CD4-positive, alpha-beta T cell treated with Interleukin-15 for 4 hours (primary cell): ENCODE data around the gene SNAP47.
"Not testable (repeated sequence)": the region's sequence is repeated elsewhere in the genome, so short reads cannot be mapped to it uniquely, and the experiment has no call there.

Experiments
- DNase-seq: peaks from one replicate; pipeline ENCODE4 v3.0.0-alpha.2; 2020; ENCODE audit warnings: low spot score

SNAP47 gene

DNA sequence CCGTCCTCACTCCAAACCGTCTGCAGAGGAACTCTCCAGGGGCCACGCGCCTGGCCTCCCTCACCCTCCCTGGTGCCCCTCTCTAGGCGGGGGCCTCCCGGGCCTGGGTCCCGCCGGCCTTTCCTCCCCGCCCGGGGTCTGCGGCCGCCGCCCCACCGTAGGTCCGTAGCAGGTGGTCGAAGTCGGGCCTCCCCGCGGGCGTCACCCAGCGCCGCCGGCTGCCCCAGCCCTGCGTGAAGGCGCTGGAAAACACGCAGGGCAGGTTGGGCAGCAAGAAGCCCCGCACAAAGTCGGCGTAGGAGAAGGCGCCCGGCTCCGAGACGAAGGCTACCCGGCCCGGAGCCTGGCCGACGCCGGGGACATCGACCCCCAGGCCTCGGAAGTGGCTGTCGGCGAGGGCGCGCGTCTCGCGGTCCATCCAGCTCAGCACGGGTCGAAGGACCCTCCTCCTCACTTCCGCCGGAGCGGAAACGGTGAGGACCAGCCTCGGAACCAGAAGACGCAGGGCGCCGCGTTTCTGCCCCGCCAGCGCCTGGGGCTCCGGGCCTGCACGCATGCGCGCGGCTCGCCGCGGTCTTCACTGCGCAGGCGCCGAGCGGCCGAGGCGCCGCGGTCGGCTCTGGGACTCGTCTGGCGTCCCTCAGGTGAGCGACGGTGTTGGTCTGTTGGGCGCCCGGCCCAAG is at the start of gene SNAP47, which contains the start of gene JMJD4:
SNAP47 (plus strand) TSS at position 580 of the 683 bp plus-strand sequence. CDS start 12,302 bp downstream, outside the sequence.
JMJD4 (minus strand) TSS at position 447 of the 683 bp plus-strand sequence; CDS start at position 418, 29 bp downstream.
- peak; percentile 93 for DNase-seq

DNA sequence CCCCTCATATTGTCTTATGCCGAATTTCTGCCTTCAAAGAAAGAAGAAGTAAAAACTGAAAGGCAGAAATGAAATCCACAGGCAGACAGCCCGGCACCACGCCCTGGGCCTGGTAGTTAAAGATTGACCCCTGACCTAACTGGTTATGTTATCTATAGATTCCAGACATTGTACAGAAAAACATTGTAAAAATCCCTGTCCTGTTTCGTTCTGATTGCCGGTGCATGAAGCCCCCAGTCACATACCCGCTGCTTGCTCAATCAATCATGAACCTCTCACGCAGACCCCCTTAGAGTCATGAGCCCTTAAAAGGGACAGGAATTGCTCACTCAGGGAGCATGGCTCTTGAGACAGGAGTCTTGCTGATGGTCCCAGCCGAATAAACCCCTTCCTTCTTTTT is 49.4 kb upstream of the SNAP47 start:
- DNase-seq = no peak

- DNase-seq = no peak
These were observed 37.8 kb upstream of the SNAP47 start for GRCh38 chr1:227697321-227697864.

GRCh38 chr1:227701631-227702030 is 33.6 kb upstream of the SNAP47 start:
- not testable (repeated sequence) for DNase-seq

DNA sequence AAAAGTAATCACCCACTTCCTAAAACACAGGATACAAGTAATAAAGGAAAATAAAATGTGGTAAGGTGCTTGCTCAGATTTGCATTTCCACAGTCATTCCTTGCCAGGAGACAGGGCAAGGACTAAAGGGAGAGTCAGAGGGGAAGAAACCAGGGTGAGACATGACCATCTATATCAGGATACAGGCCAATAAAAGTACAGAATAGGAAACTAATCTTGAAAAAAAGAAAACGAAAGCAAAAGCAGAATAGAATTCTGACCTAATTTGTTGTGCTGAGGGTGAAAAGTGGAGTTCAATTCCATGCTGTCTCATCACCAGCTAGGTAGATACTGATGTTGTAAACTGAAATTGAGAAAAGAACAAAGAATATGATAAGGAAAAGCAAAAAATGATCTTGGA is 27.4 kb upstream of the SNAP47 start:
- DNase-seq = no peak

GRCh38 chr1:227709451-227709850 is 25.8 kb upstream of the SNAP47 start:
- DNase-seq = no peak

GRCh38 chr1:227710474-227710873 is 24.8 kb upstream of the SNAP47 start:
- DNase-seq = not testable (repeated sequence)

GRCh38 chr1:227712648-227713047 is 22.6 kb upstream of the SNAP47 start:
- no peak for DNase-seq

DNA sequence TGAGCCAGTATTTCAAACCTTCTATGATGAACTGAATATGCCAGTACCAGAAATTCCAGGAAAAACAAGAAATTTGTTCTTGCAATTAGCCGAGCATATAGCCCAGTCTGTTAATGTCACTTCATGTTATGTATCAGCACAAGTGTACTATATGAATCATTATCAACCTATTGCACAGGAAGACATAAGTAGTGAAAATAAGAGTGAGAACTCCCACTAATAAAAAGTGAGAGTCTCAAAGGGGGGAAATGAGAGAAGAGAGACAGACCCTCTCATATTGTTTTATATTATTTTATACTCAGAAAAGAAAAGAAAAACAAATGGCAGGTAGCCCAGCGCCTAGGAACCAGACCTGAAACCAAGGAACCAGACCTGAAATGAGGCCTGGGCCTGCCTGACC is 16.3 kb upstream of the SNAP47 start:
- DNase-seq = no peak

DNA sequence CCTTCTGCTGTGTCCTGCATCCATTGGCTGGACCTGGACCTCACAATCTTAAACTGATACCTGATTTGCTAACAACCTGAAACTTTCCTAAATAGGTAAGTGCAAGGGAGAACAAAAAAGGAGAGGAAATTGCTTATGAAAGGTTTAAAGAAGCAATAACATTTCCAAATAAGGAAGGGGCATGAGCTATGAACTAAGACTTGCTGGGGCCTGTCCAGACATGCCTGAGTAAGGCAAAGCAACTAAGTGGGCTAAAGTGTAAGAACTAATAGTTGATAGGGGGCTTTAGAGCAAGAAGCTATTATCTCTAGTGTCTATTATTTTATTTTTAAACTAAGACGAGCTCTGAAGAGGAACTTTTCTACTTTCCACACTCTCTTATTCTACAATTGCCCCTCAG is 11.8 kb upstream of the SNAP47 start:
- DNase-seq = no peak

GRCh38 chr1:227725046-227725445 is 10.2 kb upstream of the SNAP47 start:
- no peak for DNase-seq

GRCh38 chr1:227726318-227726717 is 8.9 kb upstream of the SNAP47 start:
- no peak for DNase-seq

- no peak for DNase-seq
These were observed 8.2 kb upstream of the SNAP47 start for GRCh38 chr1:227726924-227727599.

DNA sequence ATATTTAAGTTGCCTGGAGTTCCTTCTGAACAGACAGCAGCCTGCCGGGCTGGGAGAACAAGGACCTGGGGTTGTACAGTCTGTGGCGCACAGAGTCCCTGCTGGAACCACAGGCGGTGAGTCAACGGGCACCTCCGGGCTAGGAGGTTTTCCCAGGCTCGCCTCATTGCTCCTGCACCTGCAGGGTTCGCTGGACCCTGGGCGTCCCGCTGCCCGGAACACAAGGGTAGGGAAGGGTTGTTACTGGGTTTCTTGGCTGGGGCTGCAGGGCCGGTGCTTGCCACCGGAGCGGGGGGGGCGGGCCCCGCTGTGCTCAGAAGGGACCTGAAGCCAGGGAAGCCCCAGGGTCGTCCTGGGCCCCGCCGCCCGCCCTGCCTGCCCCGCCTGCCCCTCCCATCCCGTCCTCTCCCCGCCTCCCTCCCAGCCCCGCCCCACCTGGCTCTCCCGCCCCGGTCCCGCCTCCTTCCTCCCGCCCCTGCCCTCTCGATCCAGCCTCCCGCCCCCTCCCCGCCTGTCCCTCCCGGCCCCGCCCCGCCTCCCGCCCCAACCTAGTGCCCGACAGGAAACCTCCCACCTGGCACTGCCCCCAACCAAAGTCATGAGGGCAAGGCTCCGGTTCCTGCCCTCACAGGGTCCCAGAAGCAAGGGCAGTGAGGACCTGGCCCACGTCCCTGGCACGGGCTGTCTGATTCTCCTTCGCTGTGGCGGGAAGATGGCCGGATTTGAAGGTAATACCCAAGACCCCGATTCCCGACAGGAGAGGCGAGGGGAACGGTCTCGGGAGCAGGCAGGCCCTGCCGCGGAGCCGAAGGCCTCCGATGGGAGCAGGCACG is 7.0 kb upstream of the SNAP47 start:
- peak; percentile 61 for DNase-seq

DNA sequence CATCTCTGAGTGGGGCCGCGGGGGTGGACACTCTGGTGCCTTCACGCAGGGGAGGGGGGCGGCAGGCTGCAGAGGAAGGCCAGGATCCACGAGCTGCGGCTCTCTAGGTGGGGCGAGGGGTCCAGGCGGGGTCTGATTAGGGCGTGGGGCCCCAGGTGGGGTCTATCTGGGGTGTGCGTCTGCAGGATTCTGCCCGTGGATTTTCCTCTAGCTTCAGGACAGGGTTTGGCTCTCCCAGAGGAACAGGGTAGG is 6.4 kb upstream of the SNAP47 start:
- DNase-seq = no peak

GRCh38 chr1:227729144-227729880 is 5.9 kb upstream of the SNAP47 start:
- DNase-seq = no peak

DNA sequence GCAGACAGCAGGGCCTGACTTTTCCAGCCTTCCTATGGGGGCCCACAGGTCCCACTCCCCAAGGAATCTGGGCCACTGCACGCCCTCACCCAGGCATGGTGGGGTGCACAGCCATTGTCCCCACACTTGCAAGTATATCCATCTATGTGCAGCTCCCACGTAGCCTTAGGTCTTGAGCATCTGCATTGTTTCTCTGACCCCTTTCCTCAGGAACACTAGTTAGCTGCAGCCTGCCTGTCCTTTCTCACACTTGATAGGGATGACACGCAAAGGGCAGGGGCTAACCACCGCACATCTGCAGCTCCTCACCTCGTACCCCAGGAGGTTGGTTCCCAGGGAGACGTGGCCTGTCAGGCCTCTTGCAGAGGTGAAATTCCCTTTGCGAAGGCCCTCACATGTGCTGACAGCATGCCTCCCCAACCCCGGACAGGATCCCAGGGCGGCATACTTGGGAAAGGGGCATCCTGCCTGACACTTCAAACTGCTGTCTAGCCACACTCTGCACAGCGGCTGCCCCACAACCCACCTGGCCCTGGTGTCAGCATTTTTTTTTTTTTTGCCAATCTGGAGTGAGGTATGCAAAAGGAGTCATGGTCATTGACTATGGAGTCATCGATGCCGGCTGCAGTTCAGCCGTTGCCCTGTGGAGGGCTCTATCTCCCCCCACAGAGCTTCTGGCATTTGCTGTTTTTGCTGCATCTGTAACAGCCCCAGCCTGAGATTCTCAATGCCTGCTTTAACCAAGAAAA is 5.2 kb upstream of the SNAP47 start:
- DNase-seq = peak; percentile 42

GRCh38 chr1:227730630-227731151 is 4.5 kb upstream of the SNAP47 start:
- no peak for DNase-seq

GRCh38 chr1:227731241-227731677 is 4.0 kb upstream of the SNAP47 start:
- no peak for DNase-seq

DNA sequence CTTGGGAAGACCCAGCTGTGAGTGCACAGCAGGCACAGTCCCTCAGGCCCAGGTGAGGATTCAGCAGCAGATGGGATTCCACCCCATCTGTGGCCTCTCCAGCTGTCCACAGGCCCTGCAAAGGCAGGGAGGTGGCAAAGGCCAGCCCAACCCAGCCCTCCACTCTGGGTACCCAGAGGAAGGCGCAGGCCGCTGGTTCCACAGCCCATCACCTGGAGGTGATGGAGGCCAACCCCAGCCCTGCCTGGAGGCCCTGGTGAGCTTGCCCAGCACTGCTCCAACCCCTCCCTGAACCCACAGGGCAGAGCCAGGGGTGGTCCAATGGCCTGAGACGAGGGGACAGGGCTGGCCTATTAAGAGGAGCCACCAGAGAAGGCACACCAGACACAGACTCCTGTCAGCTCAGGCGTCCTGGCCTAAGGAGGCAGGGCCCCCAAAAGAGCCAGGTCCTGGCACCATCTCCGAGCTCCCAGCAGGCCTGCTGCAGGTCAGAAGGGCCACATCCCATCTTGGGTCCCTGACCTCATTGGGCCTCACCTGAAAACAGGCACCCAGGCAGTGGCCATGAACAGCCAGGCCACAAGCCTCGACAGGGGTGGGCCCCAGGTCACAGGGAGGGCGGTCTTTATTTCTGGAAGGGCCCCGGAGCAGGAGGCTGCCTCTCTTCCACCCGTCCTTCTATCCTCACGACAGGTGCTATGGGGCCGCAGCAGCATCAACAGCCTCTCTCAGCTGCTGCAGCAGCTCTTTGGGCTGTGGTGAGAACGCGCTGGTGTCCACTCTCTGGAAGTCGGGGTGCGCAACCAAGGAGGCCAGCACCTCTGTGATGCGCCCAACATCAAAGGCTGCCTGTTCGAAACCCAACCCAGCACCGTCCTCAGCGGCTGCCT is 3.3 kb upstream of the SNAP47 start:
- no peak for DNase-seq
